C4-2B (cell line): ENCODE results near the gene FAM180A.

Experiments
- ZFX ChIP-seq: fragments of 450-650 bp; IDR thresholded peaks from 2 replicates; pipeline ENCODE4 v1.6.1; 2017
- TF ChIP-seq, protein P1 (sequence below): fragments of 450-650 bp; conservative IDR thresholded peaks from 2 replicates; pipeline ENCODE4 v1.5.1; 2017; ENCODE audit warnings: mild to moderate bottlenecking

DNA sequence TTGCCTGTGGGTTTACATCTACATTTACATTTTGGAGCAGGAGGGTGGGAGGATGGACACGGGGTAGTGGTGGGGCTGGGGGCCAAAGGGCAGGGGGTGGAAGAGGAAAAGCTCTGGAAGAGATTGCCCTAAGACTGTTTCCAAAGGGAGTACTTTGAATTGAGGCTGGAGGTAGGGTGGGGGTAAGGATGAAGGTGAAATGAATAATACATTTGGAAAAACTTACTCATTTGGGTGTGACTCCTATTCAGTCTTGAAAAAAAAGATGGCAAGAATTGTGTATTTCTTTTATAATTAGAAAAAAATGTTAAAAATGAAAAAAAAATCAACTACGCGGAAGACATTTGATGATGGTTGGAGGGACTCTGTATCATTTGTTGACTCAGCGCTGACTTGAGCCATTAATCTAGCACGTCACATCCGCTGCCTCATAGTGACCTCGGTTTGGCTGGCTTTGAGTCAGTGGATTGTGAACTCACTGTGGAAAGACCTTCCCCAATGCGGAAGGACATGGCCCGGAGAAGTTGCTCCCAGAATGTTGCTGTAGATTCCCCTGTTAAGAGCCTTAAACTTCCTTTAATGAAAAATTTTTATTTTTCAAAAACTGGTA is 2.8 kb downstream of the FAM180A start:
- TF ChIP-seq, protein P1, sequence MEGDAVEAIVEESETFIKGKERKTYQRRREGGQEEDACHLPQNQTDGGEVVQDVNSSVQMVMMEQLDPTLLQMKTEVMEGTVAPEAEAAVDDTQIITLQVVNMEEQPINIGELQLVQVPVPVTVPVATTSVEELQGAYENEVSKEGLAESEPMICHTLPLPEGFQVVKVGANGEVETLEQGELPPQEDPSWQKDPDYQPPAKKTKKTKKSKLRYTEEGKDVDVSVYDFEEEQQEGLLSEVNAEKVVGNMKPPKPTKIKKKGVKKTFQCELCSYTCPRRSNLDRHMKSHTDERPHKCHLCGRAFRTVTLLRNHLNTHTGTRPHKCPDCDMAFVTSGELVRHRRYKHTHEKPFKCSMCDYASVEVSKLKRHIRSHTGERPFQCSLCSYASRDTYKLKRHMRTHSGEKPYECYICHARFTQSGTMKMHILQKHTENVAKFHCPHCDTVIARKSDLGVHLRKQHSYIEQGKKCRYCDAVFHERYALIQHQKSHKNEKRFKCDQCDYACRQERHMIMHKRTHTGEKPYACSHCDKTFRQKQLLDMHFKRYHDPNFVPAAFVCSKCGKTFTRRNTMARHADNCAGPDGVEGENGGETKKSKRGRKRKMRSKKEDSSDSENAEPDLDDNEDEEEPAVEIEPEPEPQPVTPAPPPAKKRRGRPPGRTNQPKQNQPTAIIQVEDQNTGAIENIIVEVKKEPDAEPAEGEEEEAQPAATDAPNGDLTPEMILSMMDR = no peak
- no peak for TF ChIP-seq ZFX
